Urinary bladder (tissue), 4 donors: ENCODE measurements around the gene CYTH2. TPM values are rescaled to one million over a fixed set of nuclear protein-coding genes. Genes with fewer than 3 reads are reported as not detected.

Experiments used
- DNase-seq: peaks from one replicate; pipeline ENCODE4 v3.0.0-alpha.2; 2015; ENCODE audit errors: extremely low spot score
- H3K27ac ChIP-seq: one replicate; pipeline ENCODE4 v1.5.1; 2013; ENCODE audit warnings: low read depth, mild to moderate bottlenecking, moderate library complexity
- H3K36me3 ChIP-seq: one replicate; pipeline ENCODE4 v1.6.1; 2013; ENCODE audit warnings: mild to moderate bottlenecking, moderate library complexity; ENCODE audit not compliant: insufficient read depth
- H3K4me1 ChIP-seq: one replicate; pipeline ENCODE4 v1.6.1; 2013; ENCODE audit warnings: mild to moderate bottlenecking, moderate library complexity; ENCODE audit not compliant: insufficient read depth
- H3K4me3 ChIP-seq: one replicate; pipeline ENCODE4 v1.5.1; 2013; ENCODE audit warnings: low read depth, low read length
- WGBS: extraction: QIAGEN DNeasy Blood & Tissue Kit; methylation state at CpG from one replicate; pipeline ENCODE4 v1.1.7; 2013; 5-methylcytosine and 5-hydroxymethylcytosine counted together
- polyA plus RNA-seq: library from polyadenylated mRNA; stranded (reverse); fragments of 200-250 nt; gene quantifications from one replicate; pipeline ENCODE4 v1.2.3, GENCODE V29; 2013
- total RNA-seq: library from RNA; depleted of rRNA; stranded (reverse); fragments of >200 nt; gene quantifications from one replicate; pipeline ENCODE4 v1.2.3, GENCODE V29; 2014
- donor health status: healthy with polysubstance abuse.
- donor health status: healthy.

CYTH2 gene
- total and polyA plus RNA-seq, 2 donors: 30.6 to 51.9 TPM

- Histone ChIP-seq H3K4me3 (no peak overlapping the region), H3K36me3 (no peaks in the 10 kb centered on the region), H3K4me1 (no peaks in the 10 kb centered on the region), H3K27ac (no peak overlapping the region)
- 91% methylated on average over 2 of the region's 2 CpGs for WGBS
- no peak for DNase-seq
Observed at GRCh38 chr19:48458016-48458415, 11.2 kb upstream of the CYTH2 start.

GRCh38 chr19:48461651-48461981, 7.6 kb upstream of the CYTH2 start:
- 91% methylated on average over 36 of the region's 36 CpGs for WGBS
- Histone ChIP-seq H3K4me3 (no peak overlapping the region), H3K27ac (no peak overlapping the region), H3K36me3 (no peaks in the 10 kb centered on the region), H3K4me1 (no peaks in the 10 kb centered on the region)
- DNase-seq: no peak

- H3K4me1 ChIP-seq: no peaks in the 10 kb centered on the region
- H3K36me3 ChIP-seq: no peaks in the 10 kb centered on the region
- H3K27ac ChIP-seq: no peak overlapping the region
- WGBS: 72% methylated on average over 62 of the region's 62 CpGs
- no peak for DNase-seq
- no peak overlapping the region for H3K4me3 ChIP-seq
Observed at GRCh38 chr19:48461982-48462655, 7.0 kb upstream of the CYTH2 start.

- H3K4me3 ChIP-seq: no peak overlapping the region
- no peak for DNase-seq
- H3K4me1 ChIP-seq: no peaks in the 10 kb centered on the region
- no peaks in the 10 kb centered on the region for H3K36me3 ChIP-seq
- 95% methylated on average over 1 of the region's 1 CpG for WGBS
- H3K27ac ChIP-seq: no peak overlapping the region
Observed at GRCh38 chr19:48465215-48465614, 4.0 kb upstream of the CYTH2 start.

- 71% methylated on average over 16 of the region's 16 CpGs for WGBS
- H3K27ac ChIP-seq: no peak overlapping the region
- H3K36me3 ChIP-seq: no peaks in the 10 kb centered on the region
- no peaks in the 10 kb centered on the region for H3K4me1 ChIP-seq
- DNase-seq: no peak
- H3K4me3 ChIP-seq: no peak overlapping the region
Observed at GRCh38 chr19:48466561-48467325, 2.4 kb upstream of the CYTH2 start.

GRCh38 chr19:48468772-48469288, 339 bp upstream of the CYTH2 start:
- no peak overlapping the region for H3K27ac ChIP-seq
- peak; percentile 100 for DNase-seq
- no peaks in the 10 kb centered on the region for H3K36me3 ChIP-seq
- H3K4me1 ChIP-seq: no peaks in the 10 kb centered on the region
- under 1% methylated on average over 36 of the region's 36 CpGs for WGBS
- H3K4me3 ChIP-seq: peak overlapping the region; percentile 80

- H3K36me3 ChIP-seq: peaks cover 4% of the 10 kb centered on the region
Observed at GRCh38 chr19:48469934-48470680, 938 bp downstream of the CYTH2 start.

GRCh38 chr19:48470856-48471255, 1.7 kb downstream of the CYTH2 start:
- no peak overlapping the region for H3K4me3 ChIP-seq
- DNase-seq: no peak
- H3K36me3 ChIP-seq: peaks cover 4% of the 10 kb centered on the region
- no peak overlapping the region for H3K27ac ChIP-seq
- no peaks in the 10 kb centered on the region for H3K4me1 ChIP-seq
- 91% methylated on average over 10 of the region's 10 CpGs for WGBS

More at GRCh38 chr19:48469934-48470680, 938 bp downstream of the CYTH2 start:
- DNase-seq: no peak
- Histone ChIP-seq H3K27ac (no peak overlapping the region), H3K4me3 (peak overlapping the region; percentile 80), H3K4me1 (no peaks in the 10 kb centered on the region)
- 51% methylated on average over 20 of the region's 20 CpGs for WGBS

- DNase-seq: no peak
- H3K36me3 ChIP-seq: peaks cover 4% of the 10 kb centered on the region
- H3K4me3 ChIP-seq: no peak overlapping the region
- 95% methylated on average over 4 of the region's 4 CpGs for WGBS
- H3K27ac ChIP-seq: no peak overlapping the region
- H3K4me1 ChIP-seq: no peaks in the 10 kb centered on the region
Observed at GRCh38 chr19:48471836-48472235, 2.7 kb downstream of the CYTH2 start.

- Histone ChIP-seq H3K27ac (no peak overlapping the region), H3K4me3 (no peak overlapping the region), H3K4me1 (no peaks in the 10 kb centered on the region), H3K36me3 (peaks cover 4% of the 10 kb centered on the region)
- DNase-seq: no peak
- 87% methylated on average over 14 of the region's 14 CpGs for WGBS
Observed at GRCh38 chr19:48473161-48473966, 4.2 kb downstream of the CYTH2 start.

GRCh38 chr19:48474084-48474592, 5.0 kb downstream of the CYTH2 start:
- Histone ChIP-seq H3K4me3 (no peak overlapping the region), H3K4me1 (no peaks in the 10 kb centered on the region), H3K27ac (no peak overlapping the region), H3K36me3 (peaks cover 4% of the 10 kb centered on the region)
- WGBS: 91% methylated on average over 16 of the region's 16 CpGs
- no peak for DNase-seq

GRCh38 chr19:48475369-48476068, 6.3 kb downstream of the CYTH2 start:
- WGBS: 86% methylated on average over 17 of the region's 17 CpGs
- H3K36me3 ChIP-seq: peaks cover 4% of the 10 kb centered on the region

More at GRCh38 chr19:48475369-48476068, 6.3 kb downstream of the CYTH2 start:
- no peak for DNase-seq
- no peak overlapping the region for H3K27ac ChIP-seq
- no peaks in the 10 kb centered on the region for H3K4me1 ChIP-seq
- H3K4me3 ChIP-seq: no peak overlapping the region
